ENCODE results near the gene TRIM22. TPM values are rescaled to one million over a fixed set of nuclear protein-coding genes. Genes with fewer than 3 reads are reported as not detected.
"Not testable (repeated sequence)": the region's sequence is repeated elsewhere in the genome, so short reads cannot be mapped to it uniquely, and the experiment has no call there.

TRIM22 gene
- total and polyA plus RNA-seq, 2 donors, result 78.1 to 144 TPM

DNA sequence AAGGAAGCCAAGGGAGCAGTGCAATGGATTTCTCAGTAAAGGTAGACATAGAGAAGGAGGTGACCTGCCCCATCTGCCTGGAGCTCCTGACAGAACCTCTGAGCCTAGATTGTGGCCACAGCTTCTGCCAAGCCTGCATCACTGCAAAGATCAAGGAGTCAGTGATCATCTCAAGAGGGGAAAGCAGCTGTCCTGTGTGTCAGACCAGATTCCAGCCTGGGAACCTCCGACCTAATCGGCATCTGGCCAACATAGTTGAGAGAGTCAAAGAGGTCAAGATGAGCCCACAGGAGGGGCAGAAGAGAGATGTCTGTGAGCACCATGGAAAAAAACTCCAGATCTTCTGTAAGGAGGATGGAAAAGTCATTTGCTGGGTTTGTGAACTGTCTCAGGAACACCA lies 6.6 kb downstream of the TRIM22 start:
- Histone ChIP-seq H3K4me1 (ENCODE audit: control insufficient read depth in 2 of 2, insufficient read depth in 2 of 2, low read length in 2 of 2) (peaks cover 4 to 6% of the 10 kb centered on the region in 2 donors), H3K9me3 (ENCODE audit: control insufficient read depth in 2 of 2, insufficient read depth in 1 of 2, low read length in 1 of 2) (no peaks in the 10 kb centered on the region), H3K27ac (ENCODE audit: low read depth in 1 of 2, low read length in 1 of 2) (no peak overlapping the region), H3K27me3 (ENCODE audit: control insufficient read depth in 2 of 2, insufficient read depth in 1 of 2, low read length in 1 of 2) (no peaks in the 10 kb centered on the region), H3K36me3 (ENCODE audit: control insufficient read depth in 2 of 2, insufficient read depth in 2 of 2, low read length in 1 of 2) (peaks cover 19 to 28% of the 10 kb centered on the region in 2 donors), H3K4me3 (ENCODE audit: low read length in 2 of 2) (no peak overlapping the region)
- 96% methylated on average over 2 of the region's 2 CpGs for WGBS
- DNase-seq (ENCODE audit: low read depth in 6 of 9, low spot score in 9 of 9), result no peak

DNA sequence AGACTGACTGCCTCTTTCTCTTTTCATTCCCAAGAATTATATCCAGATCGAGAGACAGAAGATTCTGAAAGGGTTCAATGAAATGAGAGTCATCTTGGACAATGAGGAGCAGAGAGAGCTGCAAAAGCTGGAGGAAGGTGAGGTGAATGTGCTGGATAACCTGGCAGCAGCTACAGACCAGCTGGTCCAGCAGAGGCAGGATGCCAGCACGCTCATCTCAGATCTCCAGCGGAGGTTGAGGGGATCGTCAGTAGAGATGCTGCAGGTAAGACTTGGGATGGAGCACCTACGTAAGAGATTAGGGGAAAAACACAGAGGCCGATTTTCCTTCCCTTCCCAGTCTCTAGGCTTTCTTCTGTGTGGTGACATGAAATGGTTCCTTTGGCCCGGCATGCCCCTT lies 8.7 kb downstream of the TRIM22 start:
- Histone ChIP-seq H3K4me3 (ENCODE audit: low read length in 2 of 2) (no peak overlapping the region), H3K9me3 (ENCODE audit: control insufficient read depth in 2 of 2, insufficient read depth in 1 of 2, low read length in 1 of 2) (no peaks in the 10 kb centered on the region), H3K4me1 (ENCODE audit: control insufficient read depth in 2 of 2, insufficient read depth in 2 of 2, low read length in 2 of 2) (no peaks in the 10 kb centered on the region), H3K27me3 (ENCODE audit: control insufficient read depth in 2 of 2, insufficient read depth in 1 of 2, low read length in 1 of 2) (no peaks in the 10 kb centered on the region), H3K36me3 (ENCODE audit: control insufficient read depth in 2 of 2, insufficient read depth in 2 of 2, low read length in 1 of 2) (peaks cover 23 to 26% of the 10 kb centered on the region in 2 donors), H3K27ac (ENCODE audit: low read depth in 1 of 2, low read length in 1 of 2) (no peak overlapping the region)
- 96% methylated on average over 7 of the region's 7 CpGs for WGBS
- no peak for DNase-seq (ENCODE audit: low read depth in 6 of 9, low spot score in 9 of 9)

DNA sequence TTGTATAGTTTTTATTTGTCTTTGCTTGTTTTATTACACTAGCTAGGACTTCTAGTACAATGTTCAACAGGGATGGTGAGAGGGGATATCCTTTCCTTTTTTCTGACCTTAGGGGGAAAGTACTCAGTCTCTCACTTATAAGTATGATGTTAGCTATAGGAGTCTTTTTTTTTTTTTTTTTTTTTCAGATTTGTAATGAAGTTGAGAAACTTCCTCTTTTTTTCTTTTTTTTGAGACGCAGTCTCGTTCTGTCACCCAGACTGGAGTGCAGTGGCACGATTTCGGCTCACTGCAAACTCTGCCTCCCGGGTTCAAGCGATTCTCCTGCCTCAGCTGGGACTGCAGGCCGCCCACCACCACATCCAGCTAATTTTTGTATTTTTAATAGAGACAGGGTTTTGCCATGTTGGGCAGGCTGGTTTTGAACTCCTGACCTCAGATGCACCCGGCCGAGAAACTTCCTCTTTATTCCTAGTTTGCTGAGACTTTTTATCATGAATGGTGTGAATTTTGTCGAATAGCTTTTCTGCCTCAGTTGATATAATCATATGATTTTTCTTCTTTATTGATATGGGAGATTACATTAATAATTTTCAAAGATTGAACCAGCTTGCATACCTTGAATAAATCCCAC lies 10.9 kb downstream of the TRIM22 start:
- peaks cover 26 to 31% of the 10 kb centered on the region in 2 donors for H3K36me3 ChIP-seq (ENCODE audit: control insufficient read depth in 2 of 2, insufficient read depth in 2 of 2, low read length in 1 of 2)

DNA sequence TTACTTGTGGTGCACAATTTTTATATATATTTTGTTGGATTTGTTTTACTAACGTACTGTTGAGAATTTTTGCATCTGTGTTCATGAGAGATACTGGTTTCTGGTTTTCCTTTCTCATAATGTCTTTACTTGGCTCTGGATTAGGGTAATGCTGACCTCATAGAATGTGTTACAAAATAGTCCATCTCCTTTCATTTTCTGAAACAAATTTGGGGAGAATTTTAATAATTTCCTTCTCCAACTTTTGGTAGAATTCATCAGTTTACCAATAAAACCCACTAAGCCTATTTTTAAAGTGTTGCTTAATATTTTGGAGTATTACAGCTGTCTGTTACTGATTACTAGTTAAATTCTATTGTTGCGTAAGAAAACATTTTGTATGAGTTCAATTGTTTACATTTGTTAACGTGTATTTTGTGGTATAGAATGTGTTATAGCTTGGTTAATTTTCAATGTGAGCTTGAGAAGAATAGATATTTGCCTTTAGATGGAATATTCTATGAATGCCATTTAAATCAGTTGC lies 11.5 kb downstream of the TRIM22 start:
- no peak overlapping the region for H3K4me3 ChIP-seq (ENCODE audit: low read length in 2 of 2)
- no peak overlapping the region for H3K27ac ChIP-seq (ENCODE audit: low read depth in 1 of 2, low read length in 1 of 2)
- H3K4me1 ChIP-seq (ENCODE audit: control insufficient read depth in 2 of 2, insufficient read depth in 2 of 2, low read length in 2 of 2), result no peaks in the 10 kb centered on the region
- no peak for DNase-seq (ENCODE audit: low read depth in 6 of 9, low spot score in 9 of 9)
- H3K27me3 ChIP-seq (ENCODE audit: control insufficient read depth in 2 of 2, insufficient read depth in 1 of 2, low read length in 1 of 2), result no peaks in the 10 kb centered on the region
- H3K36me3 ChIP-seq (ENCODE audit: control insufficient read depth in 2 of 2, insufficient read depth in 2 of 2, low read length in 1 of 2), result peaks cover 24 to 31% of the 10 kb centered on the region in 2 donors
- 79% methylated on average over 3 of the region's 3 CpGs for WGBS
- H3K9me3 ChIP-seq (ENCODE audit: control insufficient read depth in 2 of 2, insufficient read depth in 1 of 2, low read length in 1 of 2), result no peaks in the 10 kb centered on the region

More for the DNA sequence above, 10.9 kb downstream of the TRIM22 start:
- 52% methylated on average over 10 of the region's 10 CpGs for WGBS
- H3K27ac ChIP-seq (ENCODE audit: low read depth in 1 of 2, low read length in 1 of 2), result no peak overlapping the region
- no peaks in the 10 kb centered on the region for H3K4me1 ChIP-seq (ENCODE audit: control insufficient read depth in 2 of 2, insufficient read depth in 2 of 2, low read length in 2 of 2)
- no peak overlapping the region for H3K4me3 ChIP-seq (ENCODE audit: low read length in 2 of 2)
- H3K27me3 ChIP-seq (ENCODE audit: control insufficient read depth in 2 of 2, insufficient read depth in 1 of 2, low read length in 1 of 2), result no peaks in the 10 kb centered on the region
- H3K9me3 ChIP-seq (ENCODE audit: control insufficient read depth in 2 of 2, insufficient read depth in 1 of 2, low read length in 1 of 2), result no peaks in the 10 kb centered on the region
- no peak for DNase-seq (ENCODE audit: low read depth in 6 of 9, low spot score in 9 of 9)

DNA sequence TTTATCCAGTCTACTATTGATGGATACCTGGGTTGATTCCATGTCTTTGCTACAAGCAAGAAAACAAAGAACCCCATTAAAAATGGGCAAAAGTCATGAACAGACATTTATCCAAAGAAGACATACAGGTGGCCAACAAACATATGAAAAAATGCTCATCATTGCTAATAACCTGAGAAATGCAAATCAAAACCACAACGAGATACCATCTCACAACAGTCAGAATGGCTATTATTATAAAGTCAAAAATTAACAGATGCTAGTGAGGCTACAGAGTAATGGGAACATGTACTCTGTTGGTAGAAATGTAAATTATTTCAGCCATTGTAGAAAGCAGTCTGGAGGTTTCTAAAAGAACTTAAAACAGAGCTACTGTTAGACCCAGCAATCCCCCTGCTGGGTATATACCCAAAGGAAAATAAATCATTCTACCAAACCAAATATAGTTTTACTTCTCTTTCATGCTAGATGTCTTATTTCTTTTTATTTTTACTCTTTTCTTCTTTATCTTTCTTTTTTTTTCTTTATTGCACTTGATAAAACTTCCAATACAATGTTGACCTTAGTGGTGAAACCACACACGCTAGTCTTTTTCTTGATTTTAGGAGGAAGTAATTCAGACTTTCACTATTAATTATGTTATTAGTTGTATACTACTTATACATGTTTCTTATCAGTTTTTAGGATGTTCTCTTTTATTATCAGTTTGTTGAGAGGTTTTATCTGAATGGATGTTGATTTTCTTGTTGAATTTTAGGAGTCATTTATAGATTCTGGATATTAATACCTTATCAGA lies 14.3 kb downstream of the TRIM22 start:
- no peaks in the 10 kb centered on the region for H3K27me3 ChIP-seq (ENCODE audit: control insufficient read depth in 2 of 2, insufficient read depth in 1 of 2, low read length in 1 of 2)
- WGBS, result 96% methylated on average over 2 of the region's 2 CpGs
- H3K4me1 ChIP-seq (ENCODE audit: control insufficient read depth in 2 of 2, insufficient read depth in 2 of 2, low read length in 2 of 2), result no peaks in the 10 kb centered on the region
- H3K27ac ChIP-seq (ENCODE audit: low read depth in 1 of 2, low read length in 1 of 2), result no peak overlapping the region
- H3K4me3 ChIP-seq (ENCODE audit: low read length in 2 of 2), result no peak overlapping the region
- no peaks in the 10 kb centered on the region for H3K9me3 ChIP-seq (ENCODE audit: control insufficient read depth in 2 of 2, insufficient read depth in 1 of 2, low read length in 1 of 2)
- no peak for DNase-seq (ENCODE audit: low read depth in 6 of 9, low spot score in 9 of 9)
- H3K36me3 ChIP-seq (ENCODE audit: control insufficient read depth in 2 of 2, insufficient read depth in 2 of 2, low read length in 1 of 2), result peaks cover 10 to 21% of the 10 kb centered on the region in 2 donors

DNA sequence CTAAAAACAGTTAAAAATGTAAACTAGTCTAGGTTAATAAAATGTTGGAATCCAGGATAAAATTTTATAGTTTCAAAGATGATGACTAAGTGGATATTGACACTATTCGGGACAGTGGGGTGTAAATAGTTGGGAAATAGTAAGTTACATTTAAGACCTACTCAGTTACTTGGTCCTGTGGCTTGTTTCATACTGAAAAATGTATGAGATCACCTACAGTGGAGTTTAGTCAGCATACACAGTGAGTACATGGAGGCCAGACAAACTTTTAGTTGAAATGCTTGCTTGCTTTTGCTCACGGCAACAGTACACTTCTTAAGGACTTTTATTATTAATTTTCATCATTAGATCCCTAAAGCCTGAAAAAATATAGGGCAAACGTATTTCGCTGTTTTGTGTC lies 16.1 kb downstream of the TRIM22 start:
- Histone ChIP-seq H3K27me3 (ENCODE audit: control insufficient read depth in 2 of 2, insufficient read depth in 1 of 2, low read length in 1 of 2) (no peaks in the 10 kb centered on the region), H3K27ac (ENCODE audit: low read depth in 1 of 2, low read length in 1 of 2) (no peak overlapping the region), H3K4me3 (ENCODE audit: low read length in 2 of 2) (no peak overlapping the region), H3K36me3 (ENCODE audit: control insufficient read depth in 2 of 2, insufficient read depth in 2 of 2, low read length in 1 of 2) (peaks cover 18 to 27% of the 10 kb centered on the region in 2 donors), H3K9me3 (ENCODE audit: control insufficient read depth in 2 of 2, insufficient read depth in 1 of 2, low read length in 1 of 2) (no peaks in the 10 kb centered on the region), H3K4me1 (ENCODE audit: control insufficient read depth in 2 of 2, insufficient read depth in 2 of 2, low read length in 2 of 2) (no peaks in the 10 kb centered on the region)
- DNase-seq (ENCODE audit: low read depth in 6 of 9, low spot score in 9 of 9), result no peak
- 85% methylated on average over 4 of the region's 4 CpGs for WGBS

DNA sequence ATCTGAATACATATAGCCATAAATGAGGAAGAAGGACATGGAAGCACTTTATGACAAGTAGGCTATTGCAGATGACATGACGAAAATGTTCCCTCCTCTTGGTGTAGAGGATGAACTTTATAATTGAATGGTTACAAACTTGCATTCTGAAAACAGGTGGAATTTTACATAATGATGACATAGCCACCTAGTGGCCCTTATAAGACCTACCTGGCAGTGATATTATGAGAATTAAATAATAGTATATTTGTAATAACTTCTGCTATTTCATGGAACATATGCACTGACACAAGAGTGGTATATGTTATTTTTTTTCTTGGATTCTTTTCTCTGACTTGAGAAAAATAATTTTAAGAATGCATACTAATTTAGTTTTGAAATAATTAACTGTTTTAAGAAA lies 22.9 kb downstream of the TRIM22 start:
- 86% methylated on average over 1 of the region's 1 CpG for WGBS

DNA sequence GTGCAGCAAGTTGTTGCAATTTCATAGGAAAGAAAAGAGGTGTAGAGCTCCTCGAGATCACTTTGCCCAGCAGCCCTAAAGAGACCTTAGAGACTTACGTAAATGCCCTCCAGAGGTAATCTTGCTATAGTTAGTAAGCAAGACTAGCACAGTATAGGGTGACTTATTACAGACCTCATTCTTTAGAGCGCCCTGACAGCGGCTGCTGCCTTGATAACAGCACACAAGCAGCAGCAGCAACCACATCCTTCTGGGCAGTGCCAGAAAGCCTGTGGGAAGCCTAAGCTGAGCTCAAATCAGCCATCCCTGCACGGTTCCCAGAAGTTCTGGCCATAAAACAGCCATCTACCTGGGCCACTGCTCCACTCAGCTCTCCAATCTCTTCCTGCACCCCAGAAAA lies 24.1 kb downstream of the TRIM22 start:
- 53% methylated on average over 5 of the region's 5 CpGs for WGBS
- Histone ChIP-seq H3K36me3 (ENCODE audit: control insufficient read depth in 2 of 2, insufficient read depth in 2 of 2, low read length in 1 of 2) (peaks cover 10 to 12% of the 10 kb centered on the region in 2 donors), H3K27me3 (ENCODE audit: control insufficient read depth in 2 of 2, insufficient read depth in 1 of 2, low read length in 1 of 2) (no peaks in the 10 kb centered on the region), H3K27ac (ENCODE audit: low read depth in 1 of 2, low read length in 1 of 2) (no peak overlapping the region), H3K9me3 (ENCODE audit: control insufficient read depth in 2 of 2, insufficient read depth in 1 of 2, low read length in 1 of 2) (no peaks in the 10 kb centered on the region), H3K4me3 (ENCODE audit: low read length in 2 of 2) (no peak overlapping the region), H3K4me1 (ENCODE audit: control insufficient read depth in 2 of 2, insufficient read depth in 2 of 2, low read length in 2 of 2) (no peaks in the 10 kb centered on the region)
- DNase-seq (ENCODE audit: low read depth in 6 of 9, low spot score in 9 of 9), result no peak

More for the DNA sequence above, 22.9 kb downstream of the TRIM22 start:
- Histone ChIP-seq H3K4me1 (ENCODE audit: control insufficient read depth in 2 of 2, insufficient read depth in 2 of 2, low read length in 2 of 2) (no peaks in the 10 kb centered on the region), H3K27ac (ENCODE audit: low read depth in 1 of 2, low read length in 1 of 2) (no peak overlapping the region), H3K4me3 (ENCODE audit: low read length in 2 of 2) (no peak overlapping the region), H3K27me3 (ENCODE audit: control insufficient read depth in 2 of 2, insufficient read depth in 1 of 2, low read length in 1 of 2) (no peaks in the 10 kb centered on the region), H3K9me3 (ENCODE audit: control insufficient read depth in 2 of 2, insufficient read depth in 1 of 2, low read length in 1 of 2) (no peaks in the 10 kb centered on the region), H3K36me3 (ENCODE audit: control insufficient read depth in 2 of 2, insufficient read depth in 2 of 2, low read length in 1 of 2) (peaks cover 11 to 19% of the 10 kb centered on the region in 2 donors)
- no peak for DNase-seq (ENCODE audit: low read depth in 6 of 9, low spot score in 9 of 9)

DNA sequence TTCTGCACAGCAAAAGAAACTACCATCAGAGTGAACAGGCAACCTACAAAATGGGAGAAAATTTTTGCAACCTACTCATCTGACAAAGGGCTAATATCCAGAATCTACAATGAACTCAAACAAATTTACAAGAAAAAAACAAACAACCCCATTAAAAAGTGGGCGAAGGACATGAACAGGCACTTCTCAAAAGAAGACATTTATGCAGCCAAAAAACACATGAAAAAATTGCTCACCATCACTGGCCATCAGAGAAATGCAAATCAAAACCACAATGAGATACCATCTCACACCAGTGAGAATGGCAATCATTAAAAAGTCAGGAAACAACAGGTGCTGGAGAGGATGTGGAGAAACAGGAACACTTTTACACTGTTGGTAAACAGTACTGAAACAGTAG lies 26.9 kb downstream of the TRIM22 start:
- DNase-seq (ENCODE audit: low read depth in 6 of 9, low spot score in 9 of 9); H3K36me3 ChIP-seq (ENCODE audit: control insufficient read depth in 2 of 2, insufficient read depth in 2 of 2, low read length in 1 of 2); H3K9me3 ChIP-seq (ENCODE audit: control insufficient read depth in 2 of 2, insufficient read depth in 1 of 2, low read length in 1 of 2); H3K4me1 ChIP-seq (ENCODE audit: control insufficient read depth in 2 of 2, insufficient read depth in 2 of 2, low read length in 2 of 2); H3K27ac ChIP-seq (ENCODE audit: low read depth in 1 of 2, low read length in 1 of 2); H3K4me3 ChIP-seq (ENCODE audit: low read length in 2 of 2); H3K27me3 ChIP-seq (ENCODE audit: control insufficient read depth in 2 of 2, insufficient read depth in 1 of 2, low read length in 1 of 2): not testable (repeated sequence)
- WGBS, result 44% methylated on average over 1 of the region's 1 CpG
